ENCODE results near the gene IL22.

IL22 gene

DNA sequence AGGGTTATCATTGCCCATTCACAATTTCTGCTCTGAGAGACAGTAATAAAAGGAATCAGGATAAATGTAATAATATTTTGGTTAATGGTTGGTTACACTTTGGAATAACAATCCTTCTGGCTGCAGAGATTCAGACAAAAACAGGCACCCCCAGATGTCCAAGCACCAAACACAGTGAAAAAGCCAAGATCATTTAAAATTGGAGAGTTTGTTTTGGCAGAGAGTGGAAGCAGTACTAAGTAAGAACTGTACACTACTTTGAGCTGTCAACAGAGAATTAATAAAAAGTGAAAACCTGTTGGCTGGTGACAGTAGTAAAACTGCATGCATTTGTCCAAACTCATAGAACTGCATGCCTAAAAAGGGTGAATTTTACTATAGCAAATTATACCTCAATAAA is 15.6 kb upstream of the IL22 start:
- Histone ChIP-seq H2AFZ (ENCODE audit: low read length) (no peak overlapping the region), H3K4me1 (ENCODE audit: insufficient read depth, low read length, poor library complexity, severe bottlenecking) (peaks cover 7% of the 10 kb centered on the region), H3F3A (ENCODE audit: low read depth) (no peaks in the 10 kb centered on the region), H3K36me3 (ENCODE audit: insufficient read depth, low read length) (no peaks in the 10 kb centered on the region), H3K4me3 (ENCODE audit: low read length, poor library complexity, severe bottlenecking) (no peak overlapping the region), H3K9ac (ENCODE audit: low read depth, low read length, poor library complexity, severe bottlenecking) (no peak overlapping the region), H3K79me2 (ENCODE audit: insufficient read depth, low read length) (no peaks in the 10 kb centered on the region), H3K9me2 (replicated peaks; ENCODE audit: low read depth, low read length) (no peaks in the 10 kb centered on the region), H3K4me2 (ENCODE audit: low read depth, low read length, poor library complexity, severe bottlenecking) (no peak overlapping the region), H3K27me3 (ENCODE audit: insufficient read depth, low read length, poor library complexity, severe bottlenecking) (no peaks in the 10 kb centered on the region), H3K9me3 (ENCODE audit: insufficient read depth, low read depth, low read length) (no peaks in the 10 kb centered on the region), H4K20me1 (ENCODE audit: insufficient read depth, low read length, poor library complexity, severe bottlenecking) (no peaks in the 10 kb centered on the region)
- no peak for TF ChIP-seq EZH2phosphoT487 (IDR thresholded peaks at IDR 0.05; ENCODE audit: borderline replicate concordance)
- TF ChIP-seq, protein P1, sequence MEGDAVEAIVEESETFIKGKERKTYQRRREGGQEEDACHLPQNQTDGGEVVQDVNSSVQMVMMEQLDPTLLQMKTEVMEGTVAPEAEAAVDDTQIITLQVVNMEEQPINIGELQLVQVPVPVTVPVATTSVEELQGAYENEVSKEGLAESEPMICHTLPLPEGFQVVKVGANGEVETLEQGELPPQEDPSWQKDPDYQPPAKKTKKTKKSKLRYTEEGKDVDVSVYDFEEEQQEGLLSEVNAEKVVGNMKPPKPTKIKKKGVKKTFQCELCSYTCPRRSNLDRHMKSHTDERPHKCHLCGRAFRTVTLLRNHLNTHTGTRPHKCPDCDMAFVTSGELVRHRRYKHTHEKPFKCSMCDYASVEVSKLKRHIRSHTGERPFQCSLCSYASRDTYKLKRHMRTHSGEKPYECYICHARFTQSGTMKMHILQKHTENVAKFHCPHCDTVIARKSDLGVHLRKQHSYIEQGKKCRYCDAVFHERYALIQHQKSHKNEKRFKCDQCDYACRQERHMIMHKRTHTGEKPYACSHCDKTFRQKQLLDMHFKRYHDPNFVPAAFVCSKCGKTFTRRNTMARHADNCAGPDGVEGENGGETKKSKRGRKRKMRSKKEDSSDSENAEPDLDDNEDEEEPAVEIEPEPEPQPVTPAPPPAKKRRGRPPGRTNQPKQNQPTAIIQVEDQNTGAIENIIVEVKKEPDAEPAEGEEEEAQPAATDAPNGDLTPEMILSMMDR (conservative IDR thresholded peaks at IDR 0.05; ENCODE audit: low read length) = no peak

DNA sequence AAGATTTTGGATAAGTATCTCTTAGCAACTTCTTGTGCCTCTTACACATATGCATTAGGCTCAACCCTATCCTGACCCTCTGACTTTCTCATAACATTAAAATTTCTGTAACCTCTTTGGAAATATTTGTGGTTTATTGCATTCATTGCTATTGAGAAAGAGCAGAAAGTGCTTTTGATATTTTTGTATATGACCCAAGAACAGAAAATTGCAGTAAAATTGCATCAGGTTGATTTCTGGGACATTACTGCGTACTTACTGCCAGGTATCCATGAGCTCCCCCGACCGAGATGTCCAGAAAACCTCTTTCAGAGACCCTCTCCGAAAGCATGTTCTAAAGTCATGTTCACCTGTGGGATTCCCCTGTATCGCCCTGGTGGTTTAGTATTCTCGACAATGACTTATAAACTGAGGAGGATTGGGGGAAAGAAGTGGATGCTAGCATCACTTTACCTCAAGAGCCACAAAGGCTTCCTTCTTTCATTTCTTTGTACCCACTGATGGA is 14.5 kb upstream of the IL22 start:
- H3K9ac ChIP-seq (ENCODE audit: low read depth, low read length, poor library complexity, severe bottlenecking) = no peak overlapping the region
- no peaks in the 10 kb centered on the region for H3K79me2 ChIP-seq (ENCODE audit: insufficient read depth, low read length)
- peaks cover 7% of the 10 kb centered on the region for H3K4me1 ChIP-seq (ENCODE audit: insufficient read depth, low read length, poor library complexity, severe bottlenecking)
- no peaks in the 10 kb centered on the region for H3K36me3 ChIP-seq (ENCODE audit: insufficient read depth, low read length)
- H2AFZ ChIP-seq (ENCODE audit: low read length) = no peak overlapping the region
- H3K27me3 ChIP-seq (ENCODE audit: insufficient read depth, low read length, poor library complexity, severe bottlenecking) = no peaks in the 10 kb centered on the region
- H3K4me2 ChIP-seq (ENCODE audit: low read depth, low read length, poor library complexity, severe bottlenecking) = no peak overlapping the region
- no peaks in the 10 kb centered on the region for H3F3A ChIP-seq (ENCODE audit: low read depth)
- no peak for TF ChIP-seq EZH2phosphoT487 (IDR thresholded peaks at IDR 0.05; ENCODE audit: borderline replicate concordance)
- TF ChIP-seq, protein P1 (conservative IDR thresholded peaks at IDR 0.05; ENCODE audit: low read length) = no peak
- no peaks in the 10 kb centered on the region for H3K9me3 ChIP-seq (ENCODE audit: insufficient read depth, low read depth, low read length)
- H3K9me2 ChIP-seq (replicated peaks; ENCODE audit: low read depth, low read length) = no peaks in the 10 kb centered on the region
- H4K20me1 ChIP-seq (ENCODE audit: insufficient read depth, low read length, poor library complexity, severe bottlenecking) = no peaks in the 10 kb centered on the region
- no peak overlapping the region for H3K4me3 ChIP-seq (ENCODE audit: low read length, poor library complexity, severe bottlenecking)

DNA sequence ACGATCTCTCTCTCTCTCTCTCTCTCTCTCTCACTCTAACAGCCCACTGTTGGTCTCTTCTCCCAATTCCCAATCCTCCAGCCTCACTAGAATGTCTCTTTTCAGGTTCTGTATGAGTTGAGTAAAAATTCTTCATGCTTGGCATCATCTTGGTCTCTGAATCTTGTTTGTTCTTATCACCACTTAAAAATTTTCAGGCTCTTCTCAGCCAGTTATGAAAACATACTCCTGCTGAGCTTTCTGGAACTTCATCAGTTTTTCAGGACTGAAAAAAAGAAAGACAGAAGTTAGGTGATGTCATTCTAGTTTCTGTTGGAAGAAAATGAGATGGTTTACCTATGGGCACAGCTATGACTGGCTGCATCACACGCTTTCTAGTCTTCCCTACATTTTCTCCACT is 11.5 kb upstream of the IL22 start:
- no peaks in the 10 kb centered on the region for H3F3A ChIP-seq (ENCODE audit: low read depth)
- H3K4me2 ChIP-seq (ENCODE audit: low read depth, low read length, poor library complexity, severe bottlenecking) = no peak overlapping the region
- H3K4me1 ChIP-seq (ENCODE audit: insufficient read depth, low read length, poor library complexity, severe bottlenecking) = peaks cover 26% of the 10 kb centered on the region

More for the DNA sequence above, 11.5 kb upstream of the IL22 start:
- H3K4me3 ChIP-seq (ENCODE audit: low read length, poor library complexity, severe bottlenecking) = no peak overlapping the region
- H2AFZ ChIP-seq (ENCODE audit: low read length) = no peak overlapping the region
- no peaks in the 10 kb centered on the region for H4K20me1 ChIP-seq (ENCODE audit: insufficient read depth, low read length, poor library complexity, severe bottlenecking)
- no peaks in the 10 kb centered on the region for H3K9me2 ChIP-seq (replicated peaks; ENCODE audit: low read depth, low read length)
- no peaks in the 10 kb centered on the region for H3K36me3 ChIP-seq (ENCODE audit: insufficient read depth, low read length)
- H3K27me3 ChIP-seq (ENCODE audit: insufficient read depth, low read length, poor library complexity, severe bottlenecking) = no peaks in the 10 kb centered on the region
- TF ChIP-seq EZH2phosphoT487 (IDR thresholded peaks at IDR 0.05; ENCODE audit: borderline replicate concordance) = no peak
- TF ChIP-seq, protein P1 (conservative IDR thresholded peaks at IDR 0.05; ENCODE audit: low read length) = no peak
- no peaks in the 10 kb centered on the region for H3K79me2 ChIP-seq (ENCODE audit: insufficient read depth, low read length)
- no peak overlapping the region for H3K9ac ChIP-seq (ENCODE audit: low read depth, low read length, poor library complexity, severe bottlenecking)
- H3K9me3 ChIP-seq (ENCODE audit: insufficient read depth, low read depth, low read length) = no peaks in the 10 kb centered on the region

Measured in Loucy (cell line).